ENCODE results near the gene POLN. TPM values are rescaled to one million over a fixed set of nuclear protein-coding genes. Genes with fewer than 3 reads are reported as not detected.

The POLN gene
- total and polyA plus RNA-seq, 2 of the 4 experiments (the other 2 are of a cell fraction): 0.63 to 0.72 TPM

GRCh38 chr4:2262145-2262943 lies 20.4 kb upstream of the POLN start (continued):
- TF ChIP-seq RCOR1 (IDR thresholded peaks at IDR 0.05; ENCODE audit: insufficient replicate concordance, low read length) (no peak), MAFK (IDR thresholded peaks at IDR 0.05; ENCODE audit: low read depth, low read length) (no peak)

- peak within 1 kb of the TSS; percentile 99 for H2AK9ac ChIP-seq (replicated peaks; ENCODE audit: low read depth, low read length, poor library complexity)
- ATAC-seq (ENCODE audit: low read depth): peak; percentile 1
- POLR2A ChIA-PET (ENCODE audit: unreplicated experiment): no interaction called here
- H4K5ac ChIP-seq (ENCODE audit: low read depth, low read length): peak within 1 kb of the TSS; percentile 76
- H2AFZ ChIP-seq (replicated peaks; ENCODE audit: low read length, poor library complexity): peak within 1 kb of the TSS; percentile 92
- CTCF ChIA-PET: no interaction called here
- peaks cover 28 to 44% of the 10 kb centered on the region in 2 experiments for H3K79me1 ChIP-seq (ENCODE audit: low read depth in 1 of 2, low read length in 2 of 2)
- peak within 1 kb of the TSS; percentile 89 for H3K27ac ChIP-seq (ENCODE audit: insufficient read depth, low read length)
- TF ChIP-seq CHD1 (IDR thresholded peaks at IDR 0.05; ENCODE audit: low read depth, low read length) (no peak), POLR2A (IDR thresholded peaks at IDR 0.05; ENCODE audit: low read depth, low read length) (peak; percentile 51), BHLHE40 (IDR thresholded peaks at IDR 0.05; ENCODE audit: low read depth, low read length) (no peak)
- H3K23ac ChIP-seq (ENCODE audit: low read depth, low read length): peak within 1 kb of the TSS; percentile 92
- peak within 1 kb of the TSS; percentile 75 to 89 for H4K8ac ChIP-seq (ENCODE audit: low read depth in 2 of 2, low read length in 2 of 2)
- in situ Hi-C loops (cut with MboI; ENCODE audit: low sequenced_read_pairs): no loop called here
- peak within 1 kb of the TSS; percentile 85 for H3K14ac ChIP-seq (replicated peaks; ENCODE audit: low read depth, low read length)
- peak within 1 kb of the TSS; percentile 63 for H4K91ac ChIP-seq (ENCODE audit: insufficient read depth, low read depth, low read length)
- peaks cover 8% of the 10 kb centered on the region; the same call in 1 of the 2 replicates for H3K4me1 ChIP-seq (ENCODE audit: control insufficient read depth, insufficient read depth, low read length)
- peak within 1 kb of the TSS; percentile 87 for H2AK5ac ChIP-seq (ENCODE audit: low read depth, low read length)
- no peak within 1 kb of the TSS for H2BK15ac ChIP-seq (ENCODE audit: low read depth, low read length)
- H4K20me1 ChIP-seq (ENCODE audit: insufficient read depth, low read length): peaks cover 32% of the 10 kb centered on the region
- H2BK120ac ChIP-seq (ENCODE audit: low read depth, low read length): peak within 1 kb of the TSS; percentile 56
- intact Hi-C loops (cut with micrococcal nuclease): loop anchor here (5.0 to 10.0 kb wide), 3 partner anchors 91 to 206 kb away; partner anchors contain the start of genes CFAP99, RNF4 and ZFYVE28
- peak within 1 kb of the TSS; percentile 42; the same call in 1 of the 2 replicates for H3K18ac ChIP-seq (ENCODE audit: low read depth, low read length)
- peak within 1 kb of the TSS; percentile 83 for H3K4me2 ChIP-seq (ENCODE audit: low read depth, low read length)
- peak within 1 kb of the TSS; percentile 87 for H3K9ac ChIP-seq (ENCODE audit: low read depth, low read length)
- H3K36me3 ChIP-seq (ENCODE audit: control insufficient read depth, insufficient read depth, low read length): peaks cover 23% of the 10 kb centered on the region; the same call in 1 of the 2 replicates
- dilution Hi-C loops (cut with HindIII; ENCODE audit: low sequenced_read_pairs, unreplicated experiment): no loop called here
- WGBS, 2 experiments (ENCODE audit: extremely low coverage in 2 of 2, insufficient read length in 1 of 2): 1% methylated on average over 46 of the region's 46 CpGs; no CpG with 5 or more reads in 1 of the 2 experiments
- peak within 1 kb of the TSS; percentile 87 for H3K4ac ChIP-seq (ENCODE audit: low read depth, low read length)
- peak within 1 kb of the TSS; percentile 71 for H2BK5ac ChIP-seq (ENCODE audit: low read depth, low read length, poor library complexity, severe bottlenecking)
- H2BK20ac ChIP-seq (ENCODE audit: low read depth, low read length): no peak within 1 kb of the TSS
- DNase-seq: no peak
- H3K27me3 ChIP-seq (ENCODE audit: control insufficient read depth, insufficient read depth, low read length): no peaks in the 10 kb centered on the region
- no TSS peak for BruUV-seq (replicated peaks)
- H3K9me1 ChIP-seq (ENCODE audit: insufficient read depth, low read length): peaks cover 4% of the 10 kb centered on the region; the same call in 1 of the 2 replicates
- H3K56ac ChIP-seq (ENCODE audit: extremely low read depth, insufficient read depth, low read length): peak within 1 kb of the TSS; percentile 38; the same call in 1 of the 2 replicates
- no peaks in the 10 kb centered on the region for H3K9me3 ChIP-seq (ENCODE audit: control insufficient read depth, insufficient read depth, low read length)
- peak within 1 kb of the TSS; percentile 97 for H3K4me3 ChIP-seq (ENCODE audit: insufficient read depth, low read depth, low read length)
Observed at GRCh38 chr4:2261853-2262144, 19.9 kb upstream of the POLN start, which contains the start of gene MXD4. Gene MXD4, minus strand, starts transcription at chr4:2262109. Its CDS starts 129 bp downstream, at chr4:2261980.

Measured in IMR-90 (cell line).